GM21515 (cell line): ENCODE data around the gene FBXL7.

Source experiments
- ATAC-seq: cut with Tn5 transposase; IDR thresholded peaks from one replicate; pipeline ENCODE4 v1.9.1; 2021; ENCODE audit not compliant: unreplicated experiment

FBXL7 gene

GRCh38 chr5:15538516-15538915 lies 38.5 kb downstream of the FBXL7 start:
- ATAC-seq: no peak

- no peak for ATAC-seq
Observed at GRCh38 chr5:15539951-15540350, 40.0 kb downstream of the FBXL7 start.

GRCh38 chr5:15544039-15544438 lies 44.1 kb downstream of the FBXL7 start:
- ATAC-seq: no peak

- ATAC-seq: no peak
Observed at GRCh38 chr5:15545082-15545481, 45.1 kb downstream of the FBXL7 start.

GRCh38 chr5:15547261-15547839 lies 47.4 kb downstream of the FBXL7 start:
- no peak for ATAC-seq

- ATAC-seq: no peak
Observed at GRCh38 chr5:15549961-15550360, 50.0 kb downstream of the FBXL7 start.

GRCh38 chr5:15550502-15551112 lies 50.6 kb downstream of the FBXL7 start:
- ATAC-seq: no peak

- ATAC-seq: no peak
Observed at GRCh38 chr5:15551113-15551504, 51.1 kb downstream of the FBXL7 start.

GRCh38 chr5:15554542-15554941 lies 54.6 kb downstream of the FBXL7 start:
- no peak for ATAC-seq

- no peak for ATAC-seq
Observed at GRCh38 chr5:15555176-15555575, 55.2 kb downstream of the FBXL7 start.

GRCh38 chr5:15558240-15558639 lies 58.3 kb downstream of the FBXL7 start:
- no peak for ATAC-seq

- no peak for ATAC-seq
Observed at GRCh38 chr5:15558681-15559080, 58.7 kb downstream of the FBXL7 start.

GRCh38 chr5:15560421-15560820 lies 60.4 kb downstream of the FBXL7 start:
- no peak for ATAC-seq

GRCh38 chr5:15564523-15564922 lies 64.5 kb downstream of the FBXL7 start:
- no peak for ATAC-seq

GRCh38 chr5:15564957-15565356 lies 65.0 kb downstream of the FBXL7 start:
- no peak for ATAC-seq

- ATAC-seq: no peak
Observed at GRCh38 chr5:15566306-15566705, 66.3 kb downstream of the FBXL7 start.

- ATAC-seq: no peak
Observed at GRCh38 chr5:15566789-15567188, 66.8 kb downstream of the FBXL7 start.

GRCh38 chr5:15570491-15570890 lies 70.5 kb downstream of the FBXL7 start:
- no peak for ATAC-seq

GRCh38 chr5:15571081-15571480 lies 71.1 kb downstream of the FBXL7 start:
- ATAC-seq: no peak

- ATAC-seq: no peak
Observed at GRCh38 chr5:15571618-15572017, 71.6 kb downstream of the FBXL7 start.

- no peak for ATAC-seq
Observed at GRCh38 chr5:15573590-15573989, 73.6 kb downstream of the FBXL7 start.

GRCh38 chr5:15574128-15574527 lies 74.1 kb downstream of the FBXL7 start:
- no peak for ATAC-seq

- no peak for ATAC-seq
Observed at GRCh38 chr5:15574806-15575325, 74.9 kb downstream of the FBXL7 start.
